GOT3 (cell line): Measurements from ENCODE around the gene CABP1.
A peak's percentile ranks its signal among the peaks of the same experiment; 100 is the strongest.
"Not testable (repeated sequence)": the region's sequence is repeated elsewhere in the genome, so short reads cannot be mapped to it uniquely, and the experiment has no call there.

ENCODE experiments used
- DNase-seq: peaks from one replicate; lab custom pipeline; 2025; ENCODE audit warnings: mixed read lengths; lab: John Stamatoyannopoulos, UW

CABP1 gene

GRCh38 chr12:120668091-120668867 is 27.9 kb downstream of the CABP1 start:
- DNase-seq = no peak

DNA sequence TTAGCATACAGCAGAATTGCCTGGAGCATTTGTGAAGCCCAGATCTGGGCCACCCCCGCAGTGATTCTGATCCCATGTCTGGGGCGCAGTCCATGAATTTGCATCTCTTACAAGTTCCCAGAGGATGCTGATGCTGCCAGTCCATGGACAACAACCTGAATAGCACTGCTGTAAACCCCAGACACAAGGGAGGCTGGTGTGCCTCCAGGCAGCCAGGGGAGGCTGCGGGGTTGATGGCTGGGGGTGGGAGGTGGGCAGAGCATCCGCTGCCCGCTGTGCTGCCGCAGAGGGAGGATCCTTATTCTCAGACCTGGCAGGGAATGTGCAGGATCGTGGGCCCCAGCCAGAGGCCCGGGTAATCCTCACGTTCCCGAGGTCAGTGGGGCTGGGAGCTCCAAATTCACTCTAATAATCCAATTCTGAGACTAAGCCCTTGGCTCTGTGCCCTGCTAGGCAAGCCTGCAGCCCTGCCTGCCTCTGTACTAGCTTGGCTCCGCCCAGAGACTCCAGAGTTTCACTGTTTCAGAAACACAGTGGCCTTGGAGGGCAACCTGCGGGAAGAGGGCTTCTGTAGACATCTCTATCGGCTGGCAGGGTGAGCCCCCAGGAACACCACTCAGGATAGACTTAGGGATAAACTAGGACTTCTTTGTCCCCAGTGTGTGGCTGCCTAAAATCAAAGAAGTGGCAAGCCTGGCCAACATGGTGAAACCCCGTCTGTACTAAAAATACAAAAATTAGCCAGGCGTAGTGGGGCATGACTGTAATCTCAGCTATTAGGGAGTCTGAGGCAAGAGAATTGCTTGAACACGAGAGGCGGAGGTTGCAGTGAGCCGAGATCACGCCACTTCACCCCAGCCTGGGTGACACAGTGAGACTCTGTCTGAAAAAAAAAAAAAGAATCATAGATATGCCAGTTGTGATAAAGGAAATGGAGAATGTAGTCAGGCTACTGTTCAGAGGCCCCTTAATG is 28.7 kb downstream of the CABP1 start:
- DNase-seq = no peak

- DNase-seq = not testable (repeated sequence)
Observed at GRCh38 chr12:120670237-120670636, 29.8 kb downstream of the CABP1 start.

DNA sequence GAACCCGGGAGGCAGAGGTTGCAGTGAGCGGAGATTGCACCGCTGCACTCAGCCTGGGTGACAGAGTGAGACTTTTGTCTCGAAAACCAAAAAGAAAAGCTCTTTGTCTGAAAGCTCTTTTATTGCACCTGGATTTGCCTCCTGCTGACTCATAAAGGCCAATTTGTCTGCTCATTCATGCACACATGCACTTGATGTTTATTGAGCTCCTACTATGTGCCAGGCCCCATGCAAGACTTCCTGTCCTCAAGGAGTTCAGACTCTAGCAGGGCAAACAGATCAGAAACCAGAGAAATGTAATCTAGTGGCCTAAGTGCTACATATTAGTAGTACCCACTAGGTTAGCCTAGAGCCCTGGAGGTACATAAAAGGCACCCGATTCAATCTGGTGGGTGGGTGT is 30.2 kb downstream of the CABP1 start:
- DNase-seq = no peak

DNA sequence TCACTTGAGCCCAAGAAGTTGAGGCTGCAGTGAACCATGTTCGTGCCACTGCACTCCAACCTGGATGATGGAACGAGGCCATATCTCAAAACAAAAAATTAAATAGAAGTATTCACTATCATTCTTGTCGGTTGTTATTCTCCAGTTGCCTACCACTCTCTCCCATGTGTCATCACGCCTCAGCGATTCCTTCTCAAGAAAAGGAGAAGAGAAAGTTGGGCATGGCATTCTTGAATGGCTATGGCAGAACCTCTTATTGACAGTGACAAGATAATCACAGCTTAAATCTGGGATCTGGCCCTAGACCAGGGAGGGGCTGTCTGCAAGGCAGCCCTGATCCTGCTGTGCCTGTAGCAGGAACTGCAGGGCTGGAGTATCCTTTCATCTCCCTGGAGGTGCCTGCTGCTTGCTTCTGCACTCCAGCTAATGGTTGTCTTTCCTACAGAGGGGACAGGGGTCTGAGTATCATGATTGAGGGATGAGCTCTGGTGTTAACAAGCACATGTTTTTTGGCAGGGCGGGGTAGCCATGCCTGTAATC is 33.7 kb downstream of the CABP1 start:
- no peak for DNase-seq

DNA sequence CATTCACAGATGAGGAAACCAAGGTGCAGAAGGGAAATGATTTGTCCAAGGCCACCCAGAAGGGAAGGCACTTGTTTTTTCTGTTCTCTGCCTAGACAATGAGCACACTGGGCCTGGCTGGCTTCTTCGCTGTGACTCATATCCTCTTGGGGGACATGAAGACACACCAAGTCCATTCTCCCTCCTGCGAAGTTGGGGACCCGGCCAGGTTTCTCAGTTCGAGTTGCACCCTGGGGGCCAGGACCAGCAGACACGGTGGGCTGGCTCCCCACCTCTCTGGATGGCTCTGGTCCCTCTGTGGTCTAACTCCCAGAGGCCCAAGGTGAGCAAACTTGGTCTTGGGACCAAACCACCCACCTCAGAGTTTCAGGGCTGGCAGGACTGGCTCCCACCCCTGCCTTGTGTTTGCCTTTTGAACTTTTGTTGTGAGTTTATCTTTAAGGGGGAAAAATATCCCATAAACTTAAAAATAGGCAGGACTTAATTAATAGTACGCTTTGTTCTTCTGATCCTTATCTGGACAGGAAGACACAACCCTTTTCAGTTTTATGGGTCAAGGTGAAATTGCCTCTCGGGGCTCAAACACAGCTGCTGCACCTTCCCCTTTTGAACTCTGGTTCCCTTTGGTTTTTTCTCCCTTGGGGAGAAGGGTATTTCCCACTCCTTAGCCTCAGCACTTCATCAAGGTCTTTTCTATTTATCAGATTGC is 37.5 kb downstream of the CABP1 start:
- no peak for DNase-seq

- no peak for DNase-seq
Observed at GRCh38 chr12:120678572-120678971, 38.1 kb downstream of the CABP1 start.

GRCh38 chr12:120680165-120680738 is 39.8 kb downstream of the CABP1 start:
- DNase-seq = no peak

- no peak for DNase-seq
Observed at GRCh38 chr12:120684523-120684932, 44.1 kb downstream of the CABP1 start.

- DNase-seq = no peak
Observed at GRCh38 chr12:120685522-120685921, 45.1 kb downstream of the CABP1 start.

GRCh38 chr12:120686151-120686689 is 45.8 kb downstream of the CABP1 start:
- DNase-seq = peak; percentile 93

GRCh38 chr12:120686690-120687577 is 46.5 kb downstream of the CABP1 start, which contains the start of gene MLEC:
Gene MLEC (plus strand): TSS chr12:120687149. CDS start chr12:120687297, 148 bp downstream.
- peak; percentile 97 for DNase-seq

GRCh38 chr12:120687578-120688289 is 47.3 kb downstream of the CABP1 start:
- no peak for DNase-seq

DNA sequence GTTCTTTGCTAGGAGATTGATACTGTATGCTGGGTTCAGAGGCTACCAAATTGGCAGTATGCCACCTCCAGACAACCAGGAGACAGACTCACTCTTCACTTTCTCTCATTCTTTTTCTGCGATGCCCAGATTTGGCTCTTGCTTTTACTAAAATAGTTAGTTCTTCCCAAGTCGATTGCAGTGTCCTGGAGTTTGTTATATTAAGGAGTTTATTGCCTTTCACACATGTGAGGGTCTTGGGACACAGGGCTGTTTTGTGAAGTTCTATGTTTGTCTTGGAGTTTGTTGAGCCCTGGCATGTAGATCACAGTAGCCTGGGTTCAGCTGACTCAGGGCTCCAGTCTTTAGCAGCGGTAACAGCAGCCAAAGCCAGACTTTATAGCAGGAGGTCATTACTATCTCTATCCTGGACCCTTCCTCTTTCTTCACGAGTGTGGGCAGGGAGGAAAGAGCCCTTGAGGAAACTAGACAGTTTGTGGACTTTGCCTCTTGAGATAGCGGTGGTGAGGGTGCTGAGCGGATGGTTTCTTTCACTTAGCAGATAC is 48.2 kb downstream of the CABP1 start:
- DNase-seq = no peak

DNA sequence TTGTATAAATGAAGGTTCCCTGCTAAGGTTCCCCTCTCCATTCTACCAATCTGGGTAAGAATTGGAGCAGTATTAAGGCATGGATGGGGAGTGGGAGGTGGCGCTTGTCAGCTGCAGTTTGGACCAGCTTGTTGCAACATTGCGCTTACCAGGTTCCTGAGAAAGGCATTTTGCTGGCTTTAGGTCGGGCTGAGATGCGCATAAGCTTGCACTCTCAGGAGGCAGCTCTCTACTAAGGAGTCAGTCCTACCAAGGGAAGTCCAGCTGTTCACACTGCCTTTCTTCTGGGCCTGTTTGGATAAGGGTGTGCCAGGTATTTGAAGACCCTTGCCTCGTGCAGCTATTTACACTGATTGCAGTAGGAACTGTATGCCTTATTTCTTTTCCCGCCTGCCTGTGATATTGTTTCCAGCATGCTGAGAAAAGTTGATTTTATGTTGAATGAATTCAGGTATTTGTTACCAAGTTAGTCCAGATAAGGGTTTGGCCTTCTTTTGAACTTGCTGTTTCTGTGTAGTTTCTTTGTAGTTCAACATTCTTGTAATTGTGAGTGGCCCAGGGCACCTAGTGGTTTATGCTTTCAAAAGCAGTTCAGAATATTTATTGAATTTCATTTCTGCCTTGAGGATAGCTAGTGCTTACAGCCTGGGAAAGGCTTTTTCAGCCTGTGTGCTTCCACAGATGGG is 49.1 kb downstream of the CABP1 start:
- no peak for DNase-seq

DNA sequence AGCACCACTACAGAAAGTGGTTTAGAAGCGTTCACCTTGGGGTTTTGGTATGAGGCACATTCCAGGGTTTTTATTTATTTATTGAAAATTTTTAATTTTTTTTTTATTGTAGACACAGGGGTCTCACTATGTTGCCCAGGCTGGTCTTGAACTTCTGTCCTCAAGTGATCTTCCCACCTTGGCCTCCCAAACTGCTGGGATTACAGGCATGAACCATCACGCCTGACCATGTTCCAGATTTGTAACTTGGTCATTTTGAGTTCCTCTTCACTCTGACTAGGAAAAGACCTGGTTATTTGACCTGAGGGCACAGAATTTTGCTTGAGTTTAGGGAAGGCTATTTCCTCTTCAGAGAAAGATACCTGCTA is 49.6 kb downstream of the CABP1 start:
- no peak for DNase-seq

DNA sequence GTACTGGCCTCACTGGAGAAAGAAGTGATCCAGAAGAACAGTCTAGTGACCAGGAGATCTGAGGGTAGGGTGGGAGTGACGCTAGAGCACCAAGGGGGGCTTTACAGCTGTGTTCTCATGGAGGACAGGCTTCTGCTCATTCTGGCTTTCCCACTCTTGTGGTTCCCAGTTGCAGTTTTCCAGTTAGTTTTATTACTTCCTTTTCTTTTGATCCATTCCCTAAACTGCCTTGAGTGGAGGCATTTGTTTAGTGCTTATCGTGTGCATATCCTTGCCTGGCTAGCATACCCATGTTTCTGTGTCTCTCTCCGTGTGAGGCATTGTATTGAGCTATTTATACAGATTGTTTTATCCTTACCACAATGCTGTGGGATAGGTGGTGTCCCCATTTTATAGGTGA is 50.6 kb downstream of the CABP1 start:
- DNase-seq = no peak

GRCh38 chr12:120692524-120693033 is 52.2 kb downstream of the CABP1 start:
- no peak for DNase-seq
